NCI-H2227 (cell line): ENCODE measurements around the gene DTX4.

Experiments
- DNase-seq: peaks from one replicate; lab custom pipeline; 2025; ENCODE audit not compliant: unreplicated experiment; lab: John Stamatoyannopoulos, UW

The DTX4 gene

GRCh38 chr11:59216641-59217564 is 45.0 kb downstream of the DTX4 start:
- no peak for DNase-seq

DNA sequence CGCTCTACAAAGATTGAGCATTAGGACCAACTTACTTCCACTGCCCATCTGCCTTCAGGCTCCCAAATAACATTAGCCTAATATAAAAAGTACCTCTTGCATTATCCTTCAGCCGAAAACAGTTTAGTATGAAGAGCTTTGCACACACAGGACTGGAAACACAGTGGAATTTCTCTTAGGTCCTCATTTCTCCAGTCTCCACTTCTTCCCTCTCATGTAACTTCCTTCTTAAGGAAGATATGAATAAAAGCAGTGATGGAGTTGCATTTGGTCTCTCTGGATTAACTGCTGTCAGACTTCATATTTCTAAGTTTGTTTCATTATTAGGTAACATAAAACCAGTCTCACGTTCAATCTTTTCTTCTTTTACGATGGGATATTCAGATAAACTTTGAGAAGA is 46.4 kb downstream of the DTX4 start:
- DNase-seq = no peak

- no peak for DNase-seq
Measured at GRCh38 chr11:59218893-59219292, 47.0 kb downstream of the DTX4 start.

DNA sequence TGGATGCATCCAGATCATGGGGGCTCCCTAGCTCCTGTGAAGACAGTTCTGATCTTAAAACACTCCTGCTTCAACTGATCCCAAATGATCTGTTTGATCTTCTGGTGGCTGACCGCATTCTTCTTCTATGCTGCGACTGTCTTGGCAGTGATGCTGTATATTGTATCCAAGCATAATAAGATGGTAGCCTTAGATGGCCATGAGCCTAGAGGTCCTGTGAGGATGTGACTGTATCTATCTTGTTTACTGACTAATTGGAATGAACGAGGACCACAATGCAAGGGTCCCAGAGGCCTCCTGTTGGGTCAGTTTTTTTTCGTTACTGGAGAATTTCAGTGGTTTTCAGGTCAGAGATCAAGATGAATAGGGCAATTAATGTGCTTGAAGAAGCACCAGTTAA is 47.9 kb downstream of the DTX4 start:
- no peak for DNase-seq

DNA sequence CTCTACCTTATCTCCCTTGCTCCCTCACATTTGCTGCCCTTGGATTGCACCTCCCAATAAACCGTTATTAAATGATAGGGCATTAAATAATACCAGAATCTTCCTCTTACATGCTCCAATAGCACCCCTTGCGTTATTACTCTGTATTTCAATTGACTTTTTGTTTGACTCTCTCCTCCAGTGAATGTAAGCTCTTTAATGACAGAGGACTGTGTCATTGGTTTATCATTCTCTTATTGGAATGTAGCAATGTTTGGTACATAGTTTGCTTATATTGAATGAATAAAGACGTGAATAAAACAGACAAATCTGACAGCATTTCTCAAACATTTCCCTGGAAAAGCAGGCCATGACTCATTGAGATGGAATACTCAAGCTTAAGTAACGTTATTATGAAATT is 49.5 kb downstream of the DTX4 start:
- DNase-seq = no peak

DNA sequence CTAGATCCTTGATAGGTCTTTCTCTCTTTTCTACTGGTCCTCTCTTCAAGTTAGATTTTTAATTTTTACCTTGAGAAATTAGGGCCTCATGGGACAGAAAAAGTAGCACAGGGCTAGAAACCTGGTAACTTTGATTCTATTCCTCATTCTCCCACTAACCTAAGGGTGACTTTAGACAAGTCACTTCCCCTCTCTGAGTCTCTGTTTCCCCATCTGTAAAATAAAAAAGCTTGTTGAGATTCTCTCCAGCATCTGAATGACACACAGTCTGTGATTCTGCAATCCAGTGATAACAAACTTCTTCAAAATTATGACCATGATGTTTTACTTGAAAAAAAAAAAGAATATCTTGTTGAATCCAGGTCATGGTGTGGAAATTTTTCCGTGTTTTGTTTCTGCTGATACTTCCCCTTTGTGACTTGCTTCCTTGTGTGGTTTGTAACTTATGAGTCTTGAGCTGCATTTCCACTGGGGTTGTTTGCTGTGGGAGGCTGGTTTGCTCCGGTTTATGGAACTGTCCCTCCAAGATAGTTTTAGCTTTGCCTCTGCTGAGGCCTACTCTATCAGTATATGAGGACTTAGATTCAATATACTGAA is 50.6 kb downstream of the DTX4 start:
- DNase-seq = no peak

GRCh38 chr11:59223177-59223576 is 51.2 kb downstream of the DTX4 start:
- no peak for DNase-seq

GRCh38 chr11:59223611-59224010 is 51.7 kb downstream of the DTX4 start:
- no peak for DNase-seq

- DNase-seq = no peak
Measured at GRCh38 chr11:59224351-59224928, 52.5 kb downstream of the DTX4 start.

- no peak for DNase-seq
Measured at GRCh38 chr11:59225017-59225416, 53.1 kb downstream of the DTX4 start.

- no peak for DNase-seq
Measured at GRCh38 chr11:59226396-59226795, 54.5 kb downstream of the DTX4 start.

GRCh38 chr11:59240322-59240721 is 68.4 kb downstream of the DTX4 start:
- no peak for DNase-seq

- DNase-seq = no peak
Measured at GRCh38 chr11:59243633-59244032, 71.7 kb downstream of the DTX4 start.

DNA sequence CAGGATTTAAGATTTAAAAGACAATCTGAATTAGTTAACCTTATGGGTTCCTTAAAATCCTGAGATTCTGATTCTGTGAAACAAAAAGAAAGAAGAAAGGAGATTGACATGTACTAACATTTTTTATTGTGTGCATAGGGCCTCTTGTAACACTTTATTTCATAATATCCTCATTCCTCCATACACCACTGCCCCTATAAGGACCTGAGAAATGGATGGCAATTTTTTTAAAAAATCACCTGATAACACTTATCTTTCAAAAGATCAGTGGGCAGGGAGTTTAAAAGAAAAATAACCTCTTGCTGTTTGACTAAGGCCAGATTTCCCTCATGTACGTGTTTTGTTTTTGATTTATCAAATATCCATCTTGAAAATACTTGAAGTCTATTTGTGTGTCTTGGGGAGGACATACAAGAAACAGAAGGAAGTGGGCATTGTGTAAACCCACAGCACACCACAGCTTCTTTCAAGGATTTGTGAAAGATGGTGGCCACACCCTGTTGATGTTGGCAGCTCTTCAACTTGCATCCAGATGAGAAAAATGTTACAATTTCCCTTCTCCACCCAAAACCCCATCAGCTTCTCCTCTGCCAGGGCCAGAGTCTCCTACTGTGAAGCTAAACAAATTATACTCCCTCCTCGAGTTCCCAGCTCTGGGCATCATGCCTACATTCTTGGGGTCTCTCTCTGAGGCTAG is 75.7 kb downstream of the DTX4 start:
- no peak for DNase-seq

DNA sequence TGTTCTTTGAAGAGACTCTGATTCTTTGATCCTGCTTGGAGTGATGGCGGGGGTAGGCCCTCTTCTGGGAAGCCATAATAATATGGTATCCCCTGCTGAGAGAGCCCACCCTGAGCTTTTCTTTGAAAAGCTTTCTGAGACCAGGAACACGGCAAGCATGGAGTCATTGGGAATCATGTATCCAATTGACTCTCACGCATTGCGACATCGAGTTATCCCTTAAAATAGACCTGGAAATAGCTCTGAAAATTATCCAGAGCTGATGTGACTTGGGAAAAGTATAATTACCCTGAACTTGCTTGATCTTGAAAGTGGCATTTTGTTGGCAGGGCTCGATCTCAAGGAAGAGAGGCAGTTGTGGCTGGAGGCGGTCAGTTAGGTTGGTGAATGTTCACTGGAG is 77.6 kb downstream of the DTX4 start:
- no peak for DNase-seq

DNA sequence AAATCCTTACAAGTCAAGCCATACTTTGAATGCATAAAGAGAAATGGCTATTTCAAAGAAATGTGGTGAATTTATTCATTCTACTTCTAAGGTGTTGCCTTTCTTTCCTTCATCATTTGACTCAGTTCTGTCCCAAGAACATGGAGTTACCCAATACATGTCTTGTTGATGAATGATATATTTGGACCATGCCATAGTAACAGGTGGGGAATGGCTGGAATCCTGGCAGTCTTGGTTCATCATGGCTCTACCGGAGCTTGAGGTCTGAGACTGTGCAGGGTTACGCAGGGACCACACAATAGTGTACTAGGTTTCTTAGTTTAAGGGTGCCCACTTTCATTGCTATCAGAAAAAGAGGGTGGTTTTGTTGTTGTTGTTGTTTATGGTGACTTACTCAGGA is 81.1 kb downstream of the DTX4 start:
- no peak for DNase-seq

- DNase-seq = no peak
Measured at GRCh38 chr11:59254286-59254685, 82.4 kb downstream of the DTX4 start.

DNA sequence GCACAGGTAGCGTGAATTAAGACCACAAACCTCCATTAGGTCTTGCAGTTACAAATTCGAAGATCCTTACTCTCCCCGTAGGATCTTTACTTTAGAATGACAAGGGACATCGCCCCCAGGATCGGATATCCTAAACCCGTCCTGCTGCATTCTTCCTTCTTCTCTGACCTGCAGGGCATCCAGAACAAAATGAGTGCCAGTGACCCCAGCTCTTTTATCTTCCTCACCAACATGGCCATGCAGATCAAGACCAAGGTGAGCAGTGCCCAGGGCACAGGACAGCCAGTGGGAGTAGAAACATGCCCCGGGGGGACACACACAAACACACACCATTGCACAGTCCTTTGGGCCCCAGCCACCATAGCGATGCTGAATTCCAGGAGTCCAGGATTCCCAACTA is 83.3 kb downstream of the DTX4 start:
- no peak for DNase-seq
